Stimulated activated naive CD8-positive, alpha-beta T cell treated with anti-CD3 and anti-CD28 coated beads, Interleukin-15, amount 100 ng/mL, for 72 hours (primary cell): Measurements from ENCODE around the gene CALD1.
A peak's percentile ranks its signal among the peaks of the same experiment; 100 is the strongest.

ENCODE experiments used
- ATAC-seq: fragments of 150-1000 bp; cut with Tn5 transposase; 2 replicates; pipeline ENCODE4 v1.10.0; 2021; ENCODE audit warnings: mild to moderate bottlenecking, moderate library complexity
- DNase-seq, 2 donors: peaks; one replicate each; pipeline ENCODE4 v3.0.0; 2021 to 2022
- H3K27ac Mint-ChIP-seq, 2 donors: one replicate each; pipeline ENCODE4 v1.8.0; 2022; ENCODE audit warnings: mild to moderate bottlenecking in 2 of 2, mixed read lengths in 2 of 2, moderate library complexity in 2 of 2
- H3K27me3 Mint-ChIP-seq: one replicate; pipeline ENCODE4 v1.8.0; 2022; ENCODE audit warnings: mixed read lengths
- H3K4me1 Mint-ChIP-seq: one replicate; pipeline ENCODE4 v1.8.0; 2022; ENCODE audit warnings: mild to moderate bottlenecking, mixed read lengths
- H3K4me3 Mint-ChIP-seq, 2 donors: one replicate each; pipeline ENCODE4 v1.8.0; 2022; ENCODE audit warnings: mild to moderate bottlenecking in 2 of 2, mixed read lengths in 2 of 2, moderate library complexity in 1 of 2
- H3K9me3 Mint-ChIP-seq, 2 donors: one replicate each; pipeline ENCODE4 v1.8.0; 2022; ENCODE audit warnings: mixed read lengths in 2 of 2

The CALD1 gene

GRCh38 chr7:134941185-134941900 lies 161.9 kb downstream of the CALD1 start:
- no peaks in the 10 kb centered on the region for H3K9me3 Mint-ChIP-seq
- H3K27me3 Mint-ChIP-seq, result no peaks in the 10 kb centered on the region
- peak overlapping the region in 1 of 2 donors; percentile 42 for H3K27ac Mint-ChIP-seq
- no peak overlapping the region for H3K4me3 Mint-ChIP-seq
- H3K4me1 Mint-ChIP-seq, result peaks cover 8% of the 10 kb centered on the region
- ATAC-seq (no peak), DNase-seq (no peak)

- no peak overlapping the region for H3K27ac Mint-ChIP-seq
- no peaks in the 10 kb centered on the region for H3K9me3 Mint-ChIP-seq
- ATAC-seq (no peak), DNase-seq (no peak)
- H3K4me1 Mint-ChIP-seq, result peaks cover 14% of the 10 kb centered on the region
- no peak overlapping the region for H3K4me3 Mint-ChIP-seq
- no peaks in the 10 kb centered on the region for H3K27me3 Mint-ChIP-seq
These were observed 162.5 kb downstream of the CALD1 start for GRCh38 chr7:134941952-134942351.

GRCh38 chr7:134942690-134943466 lies 163.4 kb downstream of the CALD1 start:
- ATAC-seq, result no peak
- DNase-seq, result no peak
- Mint-ChIP-seq H3K4me3 (no peak overlapping the region), H3K27ac (no peak overlapping the region), H3K27me3 (no peaks in the 10 kb centered on the region), H3K4me1 (peaks cover 20% of the 10 kb centered on the region), H3K9me3 (no peaks in the 10 kb centered on the region)

- H3K27me3 Mint-ChIP-seq, result no peaks in the 10 kb centered on the region
- no peak overlapping the region for H3K4me3 Mint-ChIP-seq
- peaks cover 20% of the 10 kb centered on the region for H3K4me1 Mint-ChIP-seq
- DNase-seq (no peak), ATAC-seq (no peak)
- no peaks in the 10 kb centered on the region for H3K9me3 Mint-ChIP-seq
- no peak overlapping the region for H3K27ac Mint-ChIP-seq
These were observed 164.5 kb downstream of the CALD1 start for GRCh38 chr7:134943785-134944400.

- H3K27ac Mint-ChIP-seq, result no peak overlapping the region
- no peaks in the 10 kb centered on the region for H3K27me3 Mint-ChIP-seq
- DNase-seq (no peak), ATAC-seq (no peak)
- peaks cover 20% of the 10 kb centered on the region for H3K4me1 Mint-ChIP-seq
- H3K9me3 Mint-ChIP-seq, result no peaks in the 10 kb centered on the region
- H3K4me3 Mint-ChIP-seq, result no peak overlapping the region
These were observed 166.3 kb downstream of the CALD1 start for GRCh38 chr7:134945691-134946090.

- Mint-ChIP-seq H3K4me1 (peaks cover 20% of the 10 kb centered on the region), H3K27me3 (no peaks in the 10 kb centered on the region), H3K4me3 (no peak overlapping the region), H3K27ac (no peak overlapping the region), H3K9me3 (no peaks in the 10 kb centered on the region)
- DNase-seq (no peak), ATAC-seq (peak; percentile 50)
These were observed 166.8 kb downstream of the CALD1 start for GRCh38 chr7:134946260-134946659.

- ATAC-seq (no peak), DNase-seq (no peak)
- H3K27me3 Mint-ChIP-seq, result no peaks in the 10 kb centered on the region
- no peak overlapping the region for H3K4me3 Mint-ChIP-seq
- H3K9me3 Mint-ChIP-seq, result no peaks in the 10 kb centered on the region
- H3K27ac Mint-ChIP-seq, result peak overlapping the region in 1 of 2 donors; percentile 72
- peaks cover 20% of the 10 kb centered on the region for H3K4me1 Mint-ChIP-seq
These were observed 167.9 kb downstream of the CALD1 start for GRCh38 chr7:134947329-134947728.

GRCh38 chr7:134947831-134948230 lies 168.4 kb downstream of the CALD1 start:
- no peak for DNase-seq
- ATAC-seq, result no peak
- Mint-ChIP-seq H3K9me3 (no peaks in the 10 kb centered on the region), H3K27ac (no peak overlapping the region), H3K4me3 (no peak overlapping the region), H3K27me3 (no peaks in the 10 kb centered on the region), H3K4me1 (peaks cover 20% of the 10 kb centered on the region)

GRCh38 chr7:134948246-134948645 lies 168.8 kb downstream of the CALD1 start:
- Mint-ChIP-seq H3K27ac (no peak overlapping the region), H3K9me3 (no peaks in the 10 kb centered on the region), H3K4me3 (no peak overlapping the region), H3K4me1 (peaks cover 20% of the 10 kb centered on the region), H3K27me3 (no peaks in the 10 kb centered on the region)
- DNase-seq, result no peak
- ATAC-seq, result no peak

- H3K4me3 Mint-ChIP-seq, result no peak overlapping the region
- ATAC-seq (no peak), DNase-seq (no peak)
- H3K9me3 Mint-ChIP-seq, result no peaks in the 10 kb centered on the region
- peaks cover 20% of the 10 kb centered on the region for H3K4me1 Mint-ChIP-seq
- no peaks in the 10 kb centered on the region for H3K27me3 Mint-ChIP-seq
- H3K27ac Mint-ChIP-seq, result no peak overlapping the region
These were observed 169.3 kb downstream of the CALD1 start for GRCh38 chr7:134948736-134949135.

GRCh38 chr7:134949171-134949570 lies 169.7 kb downstream of the CALD1 start:
- ATAC-seq, result no peak
- DNase-seq, result no peak

GRCh38 chr7:134954197-134955082 lies 175.0 kb downstream of the CALD1 start:
- peaks cover 7% of the 10 kb centered on the region for H3K4me1 Mint-ChIP-seq
- no peaks in the 10 kb centered on the region for H3K27me3 Mint-ChIP-seq
- no peaks in the 10 kb centered on the region for H3K9me3 Mint-ChIP-seq
- no peak for DNase-seq
- no peak overlapping the region for H3K4me3 Mint-ChIP-seq
- no peak for ATAC-seq
- no peak overlapping the region for H3K27ac Mint-ChIP-seq

More at GRCh38 chr7:134949171-134949570, 169.7 kb downstream of the CALD1 start:
- Mint-ChIP-seq H3K9me3 (no peaks in the 10 kb centered on the region), H3K27me3 (no peaks in the 10 kb centered on the region), H3K4me3 (no peak overlapping the region), H3K27ac (no peak overlapping the region), H3K4me1 (peaks cover 20% of the 10 kb centered on the region)

- Mint-ChIP-seq H3K27me3 (no peaks in the 10 kb centered on the region), H3K9me3 (no peaks in the 10 kb centered on the region), H3K4me3 (no peak overlapping the region), H3K27ac (no peak overlapping the region), H3K4me1 (peaks cover 7% of the 10 kb centered on the region)
- no peak for DNase-seq
- ATAC-seq, result no peak
These were observed 177.6 kb downstream of the CALD1 start for GRCh38 chr7:134957005-134957404.

- Mint-ChIP-seq H3K27me3 (peaks cover 8% of the 10 kb centered on the region), H3K27ac (no peak overlapping the region), H3K4me1 (peaks cover 2% of the 10 kb centered on the region), H3K9me3 (no peaks in the 10 kb centered on the region), H3K4me3 (no peak overlapping the region)
- ATAC-seq (no peak), DNase-seq (no peak)
These were observed 180.4 kb downstream of the CALD1 start for GRCh38 chr7:134959810-134960209.

GRCh38 chr7:134962270-134962780 lies 182.9 kb downstream of the CALD1 start:
- Mint-ChIP-seq H3K4me3 (no peak overlapping the region), H3K27me3 (peaks cover 8% of the 10 kb centered on the region), H3K4me1 (peaks cover 4% of the 10 kb centered on the region), H3K9me3 (no peaks in the 10 kb centered on the region), H3K27ac (no peak overlapping the region)
- ATAC-seq (no peak), DNase-seq (no peak)
